ENCODE data around the gene ISM1.

The ISM1 gene

DNA sequence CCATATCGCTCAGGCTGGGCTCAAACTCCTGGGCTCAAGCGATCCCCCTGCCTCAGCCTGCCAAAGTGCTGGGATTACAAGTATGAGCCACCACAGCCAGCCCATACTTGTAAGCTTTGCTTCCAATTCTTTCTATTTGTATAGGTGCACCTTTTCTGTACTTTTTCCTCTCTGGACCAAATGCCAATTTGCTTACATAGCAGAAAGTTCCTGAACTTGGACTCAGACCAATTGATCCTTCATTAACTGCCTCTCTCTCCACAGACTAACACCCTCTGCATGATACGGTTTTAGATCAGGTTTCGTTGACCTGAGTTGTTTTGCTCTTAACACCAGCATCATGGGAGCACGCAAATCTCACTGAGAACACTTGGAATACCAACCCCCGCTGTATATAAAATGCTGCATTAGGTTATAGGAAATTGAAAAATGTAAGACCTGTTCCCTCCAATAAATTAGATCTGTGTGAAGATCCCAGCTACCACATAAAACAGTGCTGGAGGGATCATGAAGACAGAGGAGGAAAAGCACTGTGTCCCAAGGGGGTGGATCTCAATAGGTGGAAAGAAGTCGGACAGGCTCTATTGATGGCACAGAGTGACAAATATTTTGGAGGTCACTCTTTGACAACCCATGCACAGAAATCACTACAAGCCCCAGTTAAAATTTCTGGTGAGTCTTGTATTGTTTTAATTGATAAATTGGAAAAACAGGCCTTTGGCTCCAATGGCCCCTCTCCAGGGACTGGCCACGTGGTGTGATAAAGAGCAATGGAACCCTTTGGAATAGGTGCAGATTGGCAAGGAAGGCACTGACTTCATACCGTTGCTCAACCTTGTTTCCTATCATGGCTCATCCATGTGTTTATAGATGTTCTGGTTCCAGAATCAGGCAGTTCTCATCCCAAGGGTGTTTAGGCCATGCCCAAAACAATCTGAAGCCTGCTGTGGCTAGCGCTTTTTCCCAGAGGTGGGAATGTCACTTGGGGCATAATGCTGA is 51.2 kb downstream of the ISM1 start:
- H2AFZ ChIP-seq (ENCODE audit: low read depth, low read length), result no peak overlapping the region
- peaks cover 18% of the 10 kb centered on the region; the same call in 1 of the 2 replicates for H3K36me3 ChIP-seq (ENCODE audit: insufficient read depth, low read length)
- no peaks in the 10 kb centered on the region for H3K27me3 ChIP-seq (ENCODE audit: insufficient read depth, low read length, poor library complexity)
- H3K4me1 ChIP-seq (ENCODE audit: insufficient read depth, low read length), result no peaks in the 10 kb centered on the region
- no peak for DNase-seq
- ATAC-seq (ENCODE audit: insufficient read depth, low read depth), result no peak
- H3K79me2 ChIP-seq (ENCODE audit: insufficient read depth, low read length), result no peaks in the 10 kb centered on the region
- H3K9me3 ChIP-seq (ENCODE audit: insufficient read depth, low read length, severe bottlenecking), result no peaks in the 10 kb centered on the region
- H4K20me1 ChIP-seq (ENCODE audit: insufficient read depth, low read length), result no peaks in the 10 kb centered on the region
- no peak overlapping the region for H3K4me3 ChIP-seq (ENCODE audit: low read depth in 1 of 2, low read length in 2 of 2)
- H3K27ac ChIP-seq (ENCODE audit: low read length), result no peak overlapping the region
- H3K9ac ChIP-seq (ENCODE audit: low read depth, low read length), result no peak overlapping the region
- TF ChIP-seq, protein P1, sequence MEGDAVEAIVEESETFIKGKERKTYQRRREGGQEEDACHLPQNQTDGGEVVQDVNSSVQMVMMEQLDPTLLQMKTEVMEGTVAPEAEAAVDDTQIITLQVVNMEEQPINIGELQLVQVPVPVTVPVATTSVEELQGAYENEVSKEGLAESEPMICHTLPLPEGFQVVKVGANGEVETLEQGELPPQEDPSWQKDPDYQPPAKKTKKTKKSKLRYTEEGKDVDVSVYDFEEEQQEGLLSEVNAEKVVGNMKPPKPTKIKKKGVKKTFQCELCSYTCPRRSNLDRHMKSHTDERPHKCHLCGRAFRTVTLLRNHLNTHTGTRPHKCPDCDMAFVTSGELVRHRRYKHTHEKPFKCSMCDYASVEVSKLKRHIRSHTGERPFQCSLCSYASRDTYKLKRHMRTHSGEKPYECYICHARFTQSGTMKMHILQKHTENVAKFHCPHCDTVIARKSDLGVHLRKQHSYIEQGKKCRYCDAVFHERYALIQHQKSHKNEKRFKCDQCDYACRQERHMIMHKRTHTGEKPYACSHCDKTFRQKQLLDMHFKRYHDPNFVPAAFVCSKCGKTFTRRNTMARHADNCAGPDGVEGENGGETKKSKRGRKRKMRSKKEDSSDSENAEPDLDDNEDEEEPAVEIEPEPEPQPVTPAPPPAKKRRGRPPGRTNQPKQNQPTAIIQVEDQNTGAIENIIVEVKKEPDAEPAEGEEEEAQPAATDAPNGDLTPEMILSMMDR (IDR thresholded peaks at IDR 0.05; ENCODE audit: borderline replicate concordance, extremely low read depth, low read length, poor library complexity, severe bottlenecking), result no peak
- TF ChIP-seq EZH2 (IDR thresholded peaks at IDR 0.05; ENCODE audit: borderline replicate concordance, low read depth, low read length, severe bottlenecking), result no peak
- no peak overlapping the region for H3K4me2 ChIP-seq (ENCODE audit: insufficient read depth, low read length)

DNA sequence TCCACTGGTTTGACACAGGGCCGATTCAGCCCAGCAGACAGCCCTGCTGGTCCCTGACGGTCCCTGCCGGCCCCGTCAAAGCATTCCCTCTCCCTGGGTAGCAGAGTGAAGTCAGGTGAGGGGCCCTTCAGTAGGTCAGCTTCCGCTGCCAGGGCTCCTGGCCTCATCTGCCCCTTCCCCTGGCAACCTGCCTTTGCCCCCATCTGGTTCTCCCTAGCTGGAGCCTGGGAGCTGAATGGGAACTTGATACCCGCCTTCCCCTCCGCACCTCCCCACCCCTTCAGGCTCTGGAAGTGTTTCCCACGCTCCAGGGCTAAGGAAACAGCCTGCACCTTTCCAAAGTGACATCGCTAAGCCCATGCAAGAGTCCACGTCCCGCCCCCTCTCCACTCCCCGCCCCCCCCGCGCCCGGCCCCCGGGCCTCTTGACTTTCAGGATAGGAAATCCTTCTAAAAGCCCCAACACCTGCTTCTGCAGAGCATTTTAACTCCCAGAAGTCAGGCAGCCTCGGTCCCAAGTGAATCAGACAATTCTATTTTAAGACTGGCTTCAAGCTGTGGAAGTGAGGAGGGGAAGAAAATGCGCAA is 53.3 kb downstream of the ISM1 start:
- H3K27ac ChIP-seq (ENCODE audit: low read length), result no peak overlapping the region
- no peak overlapping the region for H3K4me3 ChIP-seq (ENCODE audit: low read depth in 1 of 2, low read length in 2 of 2)
- TF ChIP-seq EZH2 (IDR thresholded peaks at IDR 0.05; ENCODE audit: borderline replicate concordance, low read depth, low read length, severe bottlenecking), result no peak
- TF ChIP-seq, protein P1 (IDR thresholded peaks at IDR 0.05; ENCODE audit: borderline replicate concordance, extremely low read depth, low read length, poor library complexity, severe bottlenecking), result no peak
- DNase-seq (no peak), ATAC-seq (ENCODE audit: insufficient read depth, low read depth) (no peak)
- H2AFZ ChIP-seq (ENCODE audit: low read depth, low read length), result no peak overlapping the region
- H3K4me2 ChIP-seq (ENCODE audit: insufficient read depth, low read length), result no peak overlapping the region
- no peaks in the 10 kb centered on the region for H3K79me2 ChIP-seq (ENCODE audit: insufficient read depth, low read length)
- H3K9ac ChIP-seq (ENCODE audit: low read depth, low read length), result no peak overlapping the region
- H3K36me3 ChIP-seq (ENCODE audit: insufficient read depth, low read length), result peaks cover 24% of the 10 kb centered on the region; the same call in 1 of the 2 replicates
- H3K27me3 ChIP-seq (ENCODE audit: insufficient read depth, low read length, poor library complexity), result no peaks in the 10 kb centered on the region
- no peaks in the 10 kb centered on the region for H3K9me3 ChIP-seq (ENCODE audit: insufficient read depth, low read length, severe bottlenecking)
- H4K20me1 ChIP-seq (ENCODE audit: insufficient read depth, low read length), result no peaks in the 10 kb centered on the region
- no peaks in the 10 kb centered on the region for H3K4me1 ChIP-seq (ENCODE audit: insufficient read depth, low read length)

DNA sequence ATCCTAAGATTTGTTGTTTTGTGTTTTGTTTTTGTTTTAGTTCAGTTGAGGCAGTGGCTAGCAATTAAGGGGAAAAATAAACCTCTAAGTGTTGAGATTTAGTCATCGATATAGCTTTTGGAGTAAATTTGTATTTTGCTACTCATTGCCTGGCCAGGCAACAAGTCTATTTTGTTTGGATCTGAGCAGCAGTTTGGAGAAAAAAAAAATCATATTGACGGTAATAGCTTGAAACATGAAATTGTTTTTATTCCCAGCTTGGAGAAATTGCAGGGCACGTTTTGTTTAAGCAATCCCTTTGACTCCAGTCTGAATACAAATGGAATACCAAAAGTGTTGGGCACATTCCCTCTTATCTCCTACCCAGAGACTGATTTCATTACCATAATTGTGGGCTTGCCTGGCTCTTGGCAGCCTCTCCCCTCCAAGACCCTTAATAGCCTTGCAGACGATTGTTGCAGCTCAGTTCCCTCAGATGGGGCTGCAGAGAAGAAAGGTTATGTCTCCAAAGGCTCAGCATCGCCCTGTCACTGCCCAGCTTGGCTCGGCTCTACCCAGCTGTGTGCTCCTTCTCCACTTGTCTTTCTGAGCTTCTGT is 56.0 kb downstream of the ISM1 start:
- no peaks in the 10 kb centered on the region for H3K79me2 ChIP-seq (ENCODE audit: insufficient read depth, low read length)
- TF ChIP-seq EZH2 (IDR thresholded peaks at IDR 0.05; ENCODE audit: borderline replicate concordance, low read depth, low read length, severe bottlenecking), result no peak
- TF ChIP-seq, protein P1 (IDR thresholded peaks at IDR 0.05; ENCODE audit: borderline replicate concordance, extremely low read depth, low read length, poor library complexity, severe bottlenecking), result no peak
- no peaks in the 10 kb centered on the region for H3K9me3 ChIP-seq (ENCODE audit: insufficient read depth, low read length, severe bottlenecking)
- peaks cover 24% of the 10 kb centered on the region for H3K36me3 ChIP-seq (ENCODE audit: insufficient read depth, low read length)
- no peaks in the 10 kb centered on the region for H3K27me3 ChIP-seq (ENCODE audit: insufficient read depth, low read length, poor library complexity)
- no peak overlapping the region for H3K27ac ChIP-seq (ENCODE audit: low read length)
- no peaks in the 10 kb centered on the region for H3K4me1 ChIP-seq (ENCODE audit: insufficient read depth, low read length)
- ATAC-seq (ENCODE audit: insufficient read depth, low read depth) (no peak), DNase-seq (no peak)
- no peak overlapping the region for H3K4me2 ChIP-seq (ENCODE audit: insufficient read depth, low read length)
- no peaks in the 10 kb centered on the region for H4K20me1 ChIP-seq (ENCODE audit: insufficient read depth, low read length)
- H2AFZ ChIP-seq (ENCODE audit: low read depth, low read length), result no peak overlapping the region
- no peak overlapping the region for H3K9ac ChIP-seq (ENCODE audit: low read depth, low read length)
- no peak overlapping the region for H3K4me3 ChIP-seq (ENCODE audit: low read depth in 1 of 2, low read length in 2 of 2)
